NB4 (cell line): ENCODE measurements around the gene MYB.

Experiments
- CTCF ChIP-seq: IDR thresholded peaks from one replicate; pipeline ENCODE4 v1.5.1; 2012; ENCODE audit warnings: low read depth, low read length
- POLR2A ChIP-seq: IDR thresholded peaks from 2 replicates; pipeline ENCODE4 v1.6.1; 2011; ENCODE audit warnings: mild to moderate bottlenecking; ENCODE audit not compliant: insufficient read length; ENCODE audit errors: extremely low read depth

GRCh38 chr6:135266675-135267074 is 85.6 kb downstream of the MYB start:
- TF ChIP-seq POLR2A (no peak), CTCF (no peak)
